Measurements from ENCODE around the gene C1QTNF8.

DNA sequence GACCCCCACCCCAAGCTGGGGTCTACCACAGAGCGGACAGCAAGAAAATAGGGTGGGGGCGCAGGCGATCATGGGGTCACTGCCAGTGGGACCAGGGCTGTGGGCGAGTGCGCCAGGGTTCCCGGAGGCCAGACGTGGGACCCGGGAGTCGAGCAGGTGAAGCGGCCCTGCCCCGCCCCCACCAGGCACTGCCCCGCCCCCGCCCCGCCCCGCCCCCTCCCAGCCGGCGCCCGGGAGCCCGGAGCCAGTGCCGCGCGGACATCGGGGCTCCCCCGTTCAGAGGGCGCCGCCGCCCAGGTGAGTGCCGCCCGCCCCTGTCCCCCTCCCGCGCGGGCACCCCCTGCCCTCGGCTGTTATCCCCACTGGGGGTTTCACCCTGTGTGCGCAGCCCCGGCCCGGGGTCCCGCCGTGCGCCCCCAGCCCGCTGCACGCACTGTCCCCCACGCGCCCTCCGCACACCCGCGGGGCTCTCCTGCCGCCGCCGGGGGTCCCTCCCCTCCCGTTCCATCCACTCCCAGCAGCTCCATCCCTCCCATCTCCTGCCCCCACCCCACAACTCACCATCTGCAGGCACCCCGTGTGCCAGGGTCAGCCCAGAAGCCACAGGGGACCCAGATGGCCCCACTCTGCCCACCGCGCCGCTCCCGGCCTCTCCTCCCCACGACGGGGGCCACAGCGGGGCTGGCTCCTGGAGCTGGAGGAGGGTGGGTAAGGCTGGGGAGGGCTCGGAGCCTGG is 23.4 kb downstream of the C1QTNF8 start, which contains the start of gene SSTR5:
- TF ChIP-seq EP300 (IDR thresholded peaks at IDR 0.05) = no peak
- TF ChIP-seq, protein P1, sequence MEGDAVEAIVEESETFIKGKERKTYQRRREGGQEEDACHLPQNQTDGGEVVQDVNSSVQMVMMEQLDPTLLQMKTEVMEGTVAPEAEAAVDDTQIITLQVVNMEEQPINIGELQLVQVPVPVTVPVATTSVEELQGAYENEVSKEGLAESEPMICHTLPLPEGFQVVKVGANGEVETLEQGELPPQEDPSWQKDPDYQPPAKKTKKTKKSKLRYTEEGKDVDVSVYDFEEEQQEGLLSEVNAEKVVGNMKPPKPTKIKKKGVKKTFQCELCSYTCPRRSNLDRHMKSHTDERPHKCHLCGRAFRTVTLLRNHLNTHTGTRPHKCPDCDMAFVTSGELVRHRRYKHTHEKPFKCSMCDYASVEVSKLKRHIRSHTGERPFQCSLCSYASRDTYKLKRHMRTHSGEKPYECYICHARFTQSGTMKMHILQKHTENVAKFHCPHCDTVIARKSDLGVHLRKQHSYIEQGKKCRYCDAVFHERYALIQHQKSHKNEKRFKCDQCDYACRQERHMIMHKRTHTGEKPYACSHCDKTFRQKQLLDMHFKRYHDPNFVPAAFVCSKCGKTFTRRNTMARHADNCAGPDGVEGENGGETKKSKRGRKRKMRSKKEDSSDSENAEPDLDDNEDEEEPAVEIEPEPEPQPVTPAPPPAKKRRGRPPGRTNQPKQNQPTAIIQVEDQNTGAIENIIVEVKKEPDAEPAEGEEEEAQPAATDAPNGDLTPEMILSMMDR (IDR thresholded peaks at IDR 0.05) = no peak
